HepG2 (cell line): ENCODE data around the gene PIGBOS1. TPM values are rescaled to one million over a fixed set of nuclear protein-coding genes. Genes with fewer than 3 reads are reported as not detected.

ENCODE experiments used
- ATAC-seq: fragments of 200-7000 bp; cut with Tn5 transposase; 3 replicates; pipeline ENCODE4 v1.9.1; 2020; ENCODE audit warnings: mild to moderate bottlenecking, moderate library complexity
- BruUV-seq: library from RNA; stranded (reverse); fragments of 400-500 nt; replicated peaks from 2 replicates; lab custom pipeline; 2021; lab: Mats Ljungman, UMichigan
- CTCF ChIA-PET: fragments of 300-600 bp; formaldehyde crosslinking; extraction: SDS; loops from one replicate; lab custom pipeline; 2021; ENCODE audit warnings: low total read pairs, inconsistent platforms, low intra/inter-chr PET ratio; lab: Yijun Ruan, JAX
- POLR2A ChIA-PET: fragments of 350-600 bp; sonication (Branson Sonifier 250); formaldehyde crosslinking; loops from one replicate; lab custom pipeline; 2020; ENCODE audit warnings: antibody characterized with exemption, inconsistent platforms; lab: Yijun Ruan, JAX
- DNase-seq: peaks from one replicate; pipeline ENCODE4 v3.0.0-alpha.2; 2015; ENCODE audit warnings: low spot score
- FAIRE-seq: peaks from 3 replicates; lab custom pipeline; 2011; peaks lifted over from hg19 to GRCh38; lab: Jason Lieb, UNC
- H2AFZ ChIP-seq: one replicate; pipeline ENCODE4 v1.6.1; 2011; ENCODE audit warnings: low read length, inconsistent platforms
- H3K27ac ChIP-seq: fragments of 300-600 bp; 3 replicates; pipeline ENCODE4 v1.8.0; 2011; ENCODE audit warnings: mixed run types, mild to moderate bottlenecking, mixed read lengths, low read length, inconsistent platforms; ENCODE audit not compliant: insufficient read depth; ENCODE audit errors: extremely low read length
- H3K27me3 ChIP-seq, 2 experiments: fragments of 200-600 bp in 1 of 2; 2 replicates in 1 of 2; 3 replicates in 1 of 2; pipeline versions ENCODE4 v1.6.0 to v1.8.0; 2011; ENCODE audit warnings: low read length in 2 of 2, mild to moderate bottlenecking in 2 of 2, moderate library complexity in 2 of 2, inconsistent platforms in 1 of 2; ENCODE audit not compliant: insufficient read depth in 2 of 2, control insufficient read depth in 1 of 2
- H3K36me3 ChIP-seq, 2 experiments: fragments of 200-600 bp in 1 of 2; replicated peaks in 1 of 2; 2 replicates in 1 of 2; 3 replicates in 1 of 2; pipeline versions ENCODE4 v1.5.1 to v1.8.0; 2011; ENCODE audit warnings: low read length in 2 of 2, inconsistent platforms in 1 of 2; ENCODE audit not compliant: insufficient read depth in 2 of 2, control insufficient read depth in 1 of 2
- H3K4me1 ChIP-seq: 2 replicates; pipeline ENCODE4 v1.5.1; 2012; ENCODE audit warnings: low read length, inconsistent platforms; ENCODE audit not compliant: insufficient read depth
- H3K4me2 ChIP-seq: 2 replicates; pipeline ENCODE4 v1.6.0; 2011; ENCODE audit warnings: low read depth, low read length, inconsistent platforms
- H3K4me3 ChIP-seq, 3 experiments: fragments of 200-600 bp in 1 of 3; sonication (generic), shearing (Covaris generic) in 1 of 3; replicated peaks in 1 of 3; 2 replicates each; pipeline ENCODE4 v1.5.1; 2011 to 2016; ENCODE audit warnings: low read length in 3 of 3, inconsistent platforms in 2 of 3, low read depth in 2 of 3, mild to moderate bottlenecking in 2 of 3, control low read depth in 1 of 3, mixed read lengths in 1 of 3; ENCODE audit not compliant: insufficient read depth in 1 of 3
- H3K79me2 ChIP-seq: one replicate; pipeline ENCODE4 v1.6.1; 2011; ENCODE audit warnings: low read length, inconsistent platforms; ENCODE audit not compliant: insufficient read depth
- H3K9ac ChIP-seq: 2 replicates; pipeline ENCODE4 v1.6.0; 2011; ENCODE audit warnings: mild to moderate bottlenecking, low read depth, low read length, inconsistent platforms; ENCODE audit not compliant: insufficient read depth
- H3K9me3 ChIP-seq: 2 replicates; pipeline ENCODE4 v1.5.1; 2012; ENCODE audit warnings: mild to moderate bottlenecking, low read length
- H4K20me1 ChIP-seq: 2 replicates; pipeline ENCODE4 v1.6.0; 2011; ENCODE audit warnings: inconsistent platforms, mild to moderate bottlenecking, low read length, moderate library complexity; ENCODE audit not compliant: insufficient read depth
- DBP ChIP-seq: sonication (generic); formaldehyde crosslinking; IDR thresholded peaks from 2 replicates; pipeline ENCODE4 v1.4.0; 2020; ENCODE audit warnings: missing genetic modification reagents; ENCODE audit errors: not compliant biosample characterization
- HDAC6 ChIP-seq: fragments of 200-600 bp; sonication (generic); IDR thresholded peaks from 2 replicates; pipeline ENCODE4 v1.7.0; 2017; ENCODE audit warnings: mild to moderate bottlenecking, antibody characterized with exemption, low read length, low read depth
- KAT7 ChIP-seq: IDR thresholded peaks from 2 replicates; pipeline ENCODE4 v1.6.1; 2018; ENCODE audit warnings: borderline replicate concordance, missing compliant biosample characterization
- MTF2 ChIP-seq: sonication (generic); formaldehyde crosslinking; IDR thresholded peaks from 2 replicates; pipeline ENCODE4 v1.5.0; 2020; ENCODE audit warnings: missing genetic modification reagents, borderline replicate concordance
- NCOR1 ChIP-seq: fragments of 200-600 bp; sonication (generic); IDR thresholded peaks from 2 replicates; pipeline ENCODE4 v1.7.0; 2017; ENCODE audit warnings: antibody characterized with exemption, low read length, borderline replicate concordance
- SIX4 ChIP-seq: sonication (generic); formaldehyde crosslinking; IDR thresholded peaks from 2 replicates; pipeline ENCODE4 v1.4.0; 2020; ENCODE audit warnings: missing genetic modification reagents
- U2AF2 ChIP-seq: fragments of 200-400 bp; formaldehyde crosslinking; IDR thresholded peaks from 2 replicates; pipeline ENCODE4 v1.6.1; 2017; ENCODE audit warnings: low read depth, mild to moderate bottlenecking, low read length
- ZNF20 ChIP-seq: sonication (generic); formaldehyde crosslinking; IDR thresholded peaks from 2 replicates; pipeline ENCODE4 v1.4.0; 2020; ENCODE audit warnings: mild to moderate bottlenecking, moderate library complexity, missing genetic modification reagents
- ZNF30 ChIP-seq: sonication (generic); formaldehyde crosslinking; IDR thresholded peaks from 2 replicates; pipeline ENCODE4 v1.5.0; 2020; ENCODE audit warnings: mild to moderate bottlenecking, missing genetic modification reagents
- ZNF773 ChIP-seq: sonication (generic); formaldehyde crosslinking; IDR thresholded peaks from 2 replicates; pipeline ENCODE4 v1.4.0; 2020; ENCODE audit warnings: missing genetic modification reagents, borderline replicate concordance
- ZZZ3 ChIP-seq: sonication (generic); formaldehyde crosslinking; IDR thresholded peaks from 2 replicates; pipeline ENCODE4 v1.4.0; 2020; ENCODE audit warnings: missing genetic modification reagents, mild to moderate bottlenecking, borderline replicate concordance
- WGBS: methylation state at CpG from one replicate; pipeline ENCODE4 v1.1.6; 2017; ENCODE audit warnings: low lambda C conversion rate; 5-methylcytosine and 5-hydroxymethylcytosine counted together
- in situ Hi-C: cut with HindIII; loops from 2 replicates; pipeline ENCODE4 v1.10.0; 2017; ENCODE audit warnings: low pct_unique_long_range_greater_than_20kb; ENCODE audit not compliant: extremely low pct_ligation_motif_present
- intact Hi-C: fragments of 100-400 bp; cut with micrococcal nuclease; formaldehyde crosslinking; loops from one replicate; pipeline ENCODE4 v1.10.0; 2022; ENCODE audit not compliant: unreplicated experiment
- polyA plus RNA-seq, 8 experiments: library from polyadenylated mRNA; depleted of rRNA in 3 of 8; stranded (reverse) in 7 of 8; unstranded in 1 of 8; fragments of >200 nt; fragmentation: Illumina TruSeq in 4 of 8; extraction: Trizol in 4 of 8; gene quantifications; 2 replicates each; pipeline versions ENCODE4 v1.2.1 to v1.2.3, GENCODE V29; 2011 to 2016; ENCODE audit warnings: low read depth in 4 of 8, missing spikeins in 1 of 8, mixed read lengths in 1 of 8; ENCODE audit not compliant: insufficient read depth in 1 of 8
- total RNA-seq, 5 experiments: library from RNA; depleted of rRNA; stranded (reverse); fragments of >200 nt; fragmentation: Illumina TruSeq; extraction: Trizol; gene quantifications; 2 replicates each; pipeline ENCODE4 v1.2.3, GENCODE V29; 2016; ENCODE audit warnings: low read depth in 1 of 5

PIGBOS1 gene
- total and polyA plus RNA-seq, 2 of the 13 experiments (the other 11 are each of a cell fraction or from before 2014, with no cell fraction given): 14.8 to 22.1 TPM

GRCh38 chr15:55277116-55277564 is 41.8 kb downstream of the PIGBOS1 start:
- Histone ChIP-seq H3K27ac (no peak overlapping the region), H3K9me3 (no peaks in the 10 kb centered on the region), H3K4me1 (peaks cover 12% of the 10 kb centered on the region), H3K9ac (no peak overlapping the region), H3K4me2 (no peak overlapping the region), H2AFZ (no peak overlapping the region), H4K20me1 (no peaks in the 10 kb centered on the region), H3K4me3 (no peak overlapping the region), H3K36me3 (no peaks in the 10 kb centered on the region), H3K27me3 (no peaks in the 10 kb centered on the region; a peak in 1 of 5 replicates), H3K79me2 (no peaks in the 10 kb centered on the region)
- 98% methylated on average over 7 of the region's 7 CpGs for WGBS
- intact Hi-C loops: no loop called here
- TF ChIP-seq SIX4 (CRISPR knock-in tag): no peak
- no peak for TF ChIP-seq NCOR1
- no peak for TF ChIP-seq ZNF30 (CRISPR knock-in tag)
- TF ChIP-seq HDAC6: no peak
- TF ChIP-seq MTF2: no peak
- no peak for TF ChIP-seq U2AF2
- TF ChIP-seq ZNF773 (CRISPR knock-in tag): no peak
- no peak for TF ChIP-seq DBP (CRISPR knock-in tag)
- TF ChIP-seq KAT7 (CRISPR knock-in tag): no peak
- TF ChIP-seq ZNF20 (CRISPR knock-in tag): no peak
- no peak for TF ChIP-seq ZZZ3 (CRISPR knock-in tag)
- DNase-seq (no peak), ATAC-seq (no peak), FAIRE-seq (no peak)
- POLR2A ChIA-PET: no interaction called here
- no TSS peak for BruUV-seq
- in situ Hi-C loops: no loop called here
- CTCF ChIA-PET: no interaction called here
